ENCODE data around the gene ZFC3H1.

ZFC3H1 gene

DNA sequence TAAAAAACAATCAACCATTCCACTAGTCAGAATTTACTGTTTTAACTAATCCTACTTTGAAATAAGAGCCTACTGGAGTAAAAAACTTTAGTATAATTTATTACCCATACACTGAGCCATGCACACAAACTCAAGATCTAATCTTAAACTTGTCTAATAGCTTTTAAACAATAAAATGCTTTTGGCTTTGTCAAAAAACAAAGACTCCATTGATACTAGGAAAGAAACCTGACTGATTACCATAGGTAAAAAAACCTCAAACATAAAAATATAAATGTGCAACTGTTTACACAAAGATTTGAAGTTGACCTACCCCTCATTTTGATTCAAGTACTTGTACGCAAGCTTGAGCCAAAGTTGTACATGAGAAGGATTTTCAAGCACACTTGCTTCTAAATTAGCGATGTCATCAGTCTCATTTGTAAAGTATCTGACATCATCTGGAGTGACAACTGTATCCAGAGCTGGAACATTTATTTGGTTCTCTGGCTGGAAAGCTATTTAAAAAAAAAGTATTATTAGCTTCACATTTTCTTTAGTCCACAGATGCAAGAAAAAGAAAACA, 36.1 kb downstream of the ZFC3H1 start:
- no peak overlapping the region for H3K4me3 Mint-ChIP-seq
- ATAC-seq (no peak), DNase-seq (no peak)
- peaks cover 11% of the 10 kb centered on the region for H3K4me1 Mint-ChIP-seq
- no peaks in the 10 kb centered on the region for H3K9me3 Mint-ChIP-seq
- H3K36me3 Mint-ChIP-seq (ENCODE audit: low read depth), result peaks cover 69% of the 10 kb centered on the region
- H3K27ac Mint-ChIP-seq, result no peak overlapping the region
- no peaks in the 10 kb centered on the region for H3K27me3 Mint-ChIP-seq

DNA sequence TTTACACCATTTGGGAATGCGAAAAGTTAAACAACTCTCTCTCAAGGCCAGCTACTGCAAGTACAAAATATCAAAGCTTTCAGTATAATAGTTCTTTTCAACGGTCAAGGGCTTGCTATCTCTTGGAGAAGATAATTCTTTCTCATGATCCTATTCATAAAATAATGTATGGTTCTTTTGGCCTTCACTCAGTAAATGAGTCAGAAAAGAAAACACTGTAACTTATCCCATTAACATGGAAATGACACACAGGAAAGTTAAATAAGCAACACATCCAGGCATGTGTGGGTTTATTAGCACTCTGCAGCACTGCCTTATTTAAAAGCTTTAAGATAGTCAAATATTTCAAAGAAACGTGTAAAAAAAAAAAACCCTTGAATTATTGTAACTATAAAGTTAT, 36.9 kb downstream of the ZFC3H1 start:
- H3K36me3 Mint-ChIP-seq (ENCODE audit: low read depth), result peaks cover 68% of the 10 kb centered on the region
- H3K4me3 Mint-ChIP-seq, result no peak overlapping the region
- no peaks in the 10 kb centered on the region for H3K9me3 Mint-ChIP-seq
- no peak for DNase-seq
- H3K4me1 Mint-ChIP-seq, result peaks cover 14% of the 10 kb centered on the region
- no peak for ATAC-seq
- no peaks in the 10 kb centered on the region for H3K27me3 Mint-ChIP-seq
- no peak overlapping the region for H3K27ac Mint-ChIP-seq

- Mint-ChIP-seq H3K27ac (peak overlapping the region; percentile 6), H3K4me1 (peaks cover 15% of the 10 kb centered on the region), H3K9me3 (no peaks in the 10 kb centered on the region), H3K36me3 (ENCODE audit: low read depth) (peaks cover 72% of the 10 kb centered on the region), H3K4me3 (no peak overlapping the region), H3K27me3 (no peaks in the 10 kb centered on the region)
- DNase-seq (no peak), ATAC-seq (no peak)
These were observed 37.5 kb downstream of the ZFC3H1 start for GRCh38 chr12:71626098-71626497.

GRCh38 chr12:71625476-71625875, 38.2 kb downstream of the ZFC3H1 start:
- DNase-seq (no peak), ATAC-seq (no peak)
- H3K27me3 Mint-ChIP-seq, result no peaks in the 10 kb centered on the region
- no peaks in the 10 kb centered on the region for H3K9me3 Mint-ChIP-seq
- H3K36me3 Mint-ChIP-seq (ENCODE audit: low read depth), result peaks cover 75% of the 10 kb centered on the region
- H3K4me1 Mint-ChIP-seq, result peaks cover 15% of the 10 kb centered on the region
- no peak overlapping the region for H3K27ac Mint-ChIP-seq
- no peak overlapping the region for H3K4me3 Mint-ChIP-seq

GRCh38 chr12:71621938-71622337, 41.7 kb downstream of the ZFC3H1 start:
- no peaks in the 10 kb centered on the region for H3K9me3 Mint-ChIP-seq
- peaks cover 12% of the 10 kb centered on the region for H3K4me1 Mint-ChIP-seq
- peaks cover 79% of the 10 kb centered on the region for H3K36me3 Mint-ChIP-seq (ENCODE audit: low read depth)
- no peak overlapping the region for H3K4me3 Mint-ChIP-seq
- no peak for ATAC-seq
- no peak overlapping the region for H3K27ac Mint-ChIP-seq
- no peaks in the 10 kb centered on the region for H3K27me3 Mint-ChIP-seq
- DNase-seq, result no peak

GRCh38 chr12:71610031-71610795, 53.4 kb downstream of the ZFC3H1 start:
- H3K4me1 Mint-ChIP-seq, result peaks cover 11% of the 10 kb centered on the region
- peaks cover 75% of the 10 kb centered on the region for H3K36me3 Mint-ChIP-seq (ENCODE audit: low read depth)

DNA sequence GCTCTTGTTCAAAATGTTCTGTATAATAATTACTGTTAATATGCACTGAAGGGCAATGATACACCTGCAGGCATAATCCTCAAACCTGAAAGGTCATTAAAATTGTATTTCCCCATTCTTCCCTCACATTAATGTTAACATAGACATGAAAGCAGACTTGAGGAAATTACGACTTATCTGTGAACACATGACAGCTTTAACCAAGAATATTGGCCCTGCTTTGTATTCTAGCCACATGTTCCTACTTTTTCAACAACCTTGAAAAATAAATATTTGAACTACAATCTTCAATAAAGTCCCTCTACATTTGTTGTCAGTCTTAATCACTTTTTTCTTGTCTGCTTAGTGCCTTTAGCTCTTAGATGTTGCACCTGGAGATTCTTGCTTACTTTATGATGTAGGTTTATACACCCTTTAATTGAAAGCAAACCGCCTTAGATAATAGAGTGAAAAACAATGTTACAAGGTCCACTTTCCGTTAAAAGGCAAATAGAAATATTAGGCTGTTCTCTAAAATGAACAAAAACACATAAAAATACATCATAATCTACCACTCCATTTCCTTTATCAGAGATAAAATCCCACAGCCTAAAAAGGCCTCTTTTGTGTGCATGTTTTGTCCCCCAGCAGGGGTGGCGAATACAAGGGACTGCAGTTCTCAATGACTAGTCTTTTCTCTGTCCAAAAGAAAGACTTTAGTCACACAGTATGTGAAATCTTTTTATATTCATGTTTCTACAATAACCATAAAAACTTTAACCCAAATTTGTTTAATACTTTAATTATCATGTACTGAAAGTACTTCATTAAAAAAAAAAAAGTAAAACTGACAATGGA, 55.9 kb downstream of the ZFC3H1 start:
- Mint-ChIP-seq H3K4me3 (no peak overlapping the region), H3K4me1 (peaks cover 11% of the 10 kb centered on the region), H3K36me3 (ENCODE audit: low read depth) (peaks cover 65% of the 10 kb centered on the region), H3K9me3 (no peaks in the 10 kb centered on the region), H3K27ac (peak overlapping the region; percentile 3), H3K27me3 (no peaks in the 10 kb centered on the region)
- DNase-seq (no peak), ATAC-seq (no peak)

More at GRCh38 chr12:71610031-71610795, 53.4 kb downstream of the ZFC3H1 start:
- peak overlapping the region; percentile 69 for H3K27ac Mint-ChIP-seq
- ATAC-seq (peak; percentile 40), DNase-seq (no peak)
- no peaks in the 10 kb centered on the region for H3K27me3 Mint-ChIP-seq
- H3K9me3 Mint-ChIP-seq, result no peaks in the 10 kb centered on the region
- H3K4me3 Mint-ChIP-seq, result no peak overlapping the region

DNA sequence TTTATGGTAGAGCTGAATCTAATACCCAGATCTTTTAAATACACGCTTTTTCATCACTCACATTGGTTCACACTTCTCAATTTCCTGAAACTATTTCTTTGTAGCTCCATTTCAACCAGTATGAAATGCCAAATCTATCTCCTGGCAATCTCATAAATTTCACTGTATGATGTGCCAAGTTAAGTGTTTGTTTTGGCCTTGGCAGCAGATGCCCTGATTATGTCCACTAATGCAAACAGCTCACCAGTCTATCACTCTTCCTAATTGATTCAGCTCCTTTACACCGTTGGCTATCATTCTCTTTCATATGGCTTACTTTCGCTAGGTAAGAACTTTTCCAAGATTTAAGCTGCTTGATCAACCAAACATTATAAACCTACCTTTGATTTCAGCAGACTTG, 58.6 kb downstream of the ZFC3H1 start:
- no peak for DNase-seq
- peaks cover 4% of the 10 kb centered on the region for H3K9me3 Mint-ChIP-seq
- ATAC-seq, result no peak
- peak overlapping the region; percentile 32 for H3K27ac Mint-ChIP-seq
- no peak overlapping the region for H3K4me3 Mint-ChIP-seq
- peaks cover 41% of the 10 kb centered on the region for H3K36me3 Mint-ChIP-seq (ENCODE audit: low read depth)
- no peaks in the 10 kb centered on the region for H3K4me1 Mint-ChIP-seq
- no peaks in the 10 kb centered on the region for H3K27me3 Mint-ChIP-seq

GRCh38 chr12:71602761-71603577, 60.7 kb downstream of the ZFC3H1 start:
- Mint-ChIP-seq H3K27ac (no peak overlapping the region), H3K4me1 (peaks cover 3% of the 10 kb centered on the region), H3K9me3 (peaks cover 4% of the 10 kb centered on the region), H3K36me3 (ENCODE audit: low read depth) (peaks cover 23% of the 10 kb centered on the region), H3K4me3 (no peak overlapping the region), H3K27me3 (no peaks in the 10 kb centered on the region)
- ATAC-seq (no peak), DNase-seq (no peak)

DNA sequence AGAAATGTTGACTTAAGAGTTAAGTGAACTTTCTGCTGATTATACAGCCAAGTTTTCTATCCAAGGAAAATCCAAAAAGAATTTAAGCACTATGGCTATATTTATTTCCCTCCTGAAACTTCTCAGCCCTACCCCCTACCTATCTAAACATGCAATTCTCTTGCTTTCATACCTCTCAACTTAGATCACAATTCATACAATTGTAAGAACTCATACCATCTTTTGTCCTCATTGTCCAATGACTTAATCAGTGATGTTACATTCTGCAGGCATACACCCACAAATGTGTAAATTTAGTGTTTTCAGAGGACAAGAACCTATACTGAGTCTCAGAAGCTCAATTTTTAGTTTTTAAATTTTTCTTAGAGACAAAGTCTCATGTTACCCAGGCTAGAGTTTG, 62.1 kb downstream of the ZFC3H1 start:
- Mint-ChIP-seq H3K27me3 (peaks cover 1% of the 10 kb centered on the region), H3K9me3 (peaks cover 4% of the 10 kb centered on the region), H3K27ac (no peak overlapping the region), H3K36me3 (ENCODE audit: low read depth) (peaks cover 10% of the 10 kb centered on the region), H3K4me1 (peaks cover 3% of the 10 kb centered on the region), H3K4me3 (no peak overlapping the region)
- ATAC-seq (no peak), DNase-seq (no peak)

DNA sequence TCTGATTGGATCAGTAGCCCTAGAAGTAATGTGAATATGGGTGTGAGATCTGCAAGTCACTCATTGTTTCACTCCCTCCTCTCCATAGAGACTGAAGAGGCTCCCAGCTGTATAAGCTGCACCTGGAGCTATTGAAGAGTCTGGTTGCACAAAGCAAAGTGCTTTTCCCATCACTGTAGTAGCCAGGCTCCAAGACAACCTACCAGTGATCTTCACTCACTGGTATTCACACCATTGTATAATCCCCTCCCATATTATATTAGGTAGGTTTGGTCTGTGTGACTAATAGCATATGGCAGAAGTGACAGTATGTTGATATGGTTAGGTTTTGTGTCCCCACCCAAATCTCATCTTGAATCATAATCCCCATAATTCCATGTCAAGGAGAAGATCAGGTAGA, 64.4 kb downstream of the ZFC3H1 start:
- Mint-ChIP-seq H3K4me3 (no peak overlapping the region), H3K36me3 (ENCODE audit: low read depth) (no peaks in the 10 kb centered on the region), H3K27me3 (peaks cover 6% of the 10 kb centered on the region), H3K9me3 (peaks cover 4% of the 10 kb centered on the region), H3K4me1 (peaks cover 3% of the 10 kb centered on the region), H3K27ac (no peak overlapping the region)
- no peak for ATAC-seq
- DNase-seq, result no peak

- no peaks in the 10 kb centered on the region for H3K36me3 Mint-ChIP-seq (ENCODE audit: low read depth)
- no peak overlapping the region for H3K27ac Mint-ChIP-seq
- H3K27me3 Mint-ChIP-seq, result peaks cover 29% of the 10 kb centered on the region
- no peaks in the 10 kb centered on the region for H3K9me3 Mint-ChIP-seq
- H3K4me1 Mint-ChIP-seq, result no peaks in the 10 kb centered on the region
- ATAC-seq, result no peak
- DNase-seq, result no peak
- no peak overlapping the region for H3K4me3 Mint-ChIP-seq
These were observed 69.3 kb downstream of the ZFC3H1 start for GRCh38 chr12:71594214-71594948.

GRCh38 chr12:71592841-71593240, 70.8 kb downstream of the ZFC3H1 start:
- H3K27ac Mint-ChIP-seq, result no peak overlapping the region
- H3K4me3 Mint-ChIP-seq, result no peak overlapping the region
- no peaks in the 10 kb centered on the region for H3K9me3 Mint-ChIP-seq
- DNase-seq, result no peak
- ATAC-seq, result no peak
- H3K36me3 Mint-ChIP-seq (ENCODE audit: low read depth), result no peaks in the 10 kb centered on the region
- peaks cover 31% of the 10 kb centered on the region for H3K27me3 Mint-ChIP-seq
- H3K4me1 Mint-ChIP-seq, result no peaks in the 10 kb centered on the region

DNA sequence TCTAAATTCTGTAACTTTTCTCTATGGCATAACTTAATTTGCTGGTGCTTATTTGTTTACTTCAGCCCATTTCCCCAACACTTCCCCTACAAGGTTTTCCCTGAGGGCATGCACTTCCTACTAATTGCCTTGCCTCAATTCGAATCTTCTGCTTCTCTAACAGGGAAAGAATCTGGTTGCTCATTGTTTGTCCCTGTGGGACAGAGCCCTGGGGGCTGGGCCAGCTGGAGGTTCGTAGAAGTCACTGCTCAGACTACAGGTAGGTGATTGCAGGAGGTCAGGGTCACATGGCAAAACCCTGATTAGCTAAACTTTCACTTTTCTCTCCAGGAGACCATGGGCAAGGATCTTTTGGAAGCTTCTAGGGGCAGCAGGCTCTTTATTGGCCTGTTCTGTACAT, 72.0 kb downstream of the ZFC3H1 start:
- Mint-ChIP-seq H3K9me3 (no peaks in the 10 kb centered on the region), H3K27me3 (peaks cover 29% of the 10 kb centered on the region), H3K36me3 (ENCODE audit: low read depth) (no peaks in the 10 kb centered on the region), H3K4me3 (no peak overlapping the region), H3K27ac (no peak overlapping the region), H3K4me1 (no peaks in the 10 kb centered on the region)
- DNase-seq (no peak), ATAC-seq (no peak)

All from activated naive CD8-positive, alpha-beta T cell treated with anti-CD3 and anti-CD28 coated beads, Interleukin-2, amount 50 U/mL, for 24 hours (primary cell).